ENCODE data around the gene DGCR8. TPM values are rescaled to one million over a fixed set of nuclear protein-coding genes. Genes with fewer than 3 reads are reported as not detected.

DGCR8 gene
- total RNA-seq, 2 donors from 2014 or later, result 8.3 to 12.1 TPM

DNA sequence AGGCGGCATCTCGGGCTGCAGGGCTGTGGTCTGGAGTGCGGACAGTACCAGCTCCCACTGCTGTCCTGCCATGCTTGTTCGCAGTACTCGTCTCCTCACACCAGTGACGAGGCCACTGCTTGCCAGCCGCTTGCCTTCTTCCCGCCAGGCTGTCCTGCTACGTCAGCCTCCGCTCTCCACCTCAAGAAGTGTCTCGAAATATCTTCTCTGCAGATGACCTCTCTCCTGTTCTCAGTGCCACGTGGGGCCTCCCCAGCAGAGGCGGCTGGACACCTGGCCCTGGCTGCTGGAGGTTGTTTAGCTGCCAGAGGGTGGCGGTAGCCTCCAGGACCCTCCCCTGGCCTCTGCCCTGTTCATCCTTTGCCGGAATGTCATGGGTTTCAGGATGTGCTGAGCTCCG is 73.9 kb downstream of the DGCR8 start:
- DNase-seq (ENCODE audit: low spot score), result no peak
- Histone ChIP-seq H3K36me3 (no peaks in the 10 kb centered on the region), H3K27me3 (no peaks in the 10 kb centered on the region), H3K4me3 (no peak overlapping the region), H3K4me1 (no peaks in the 10 kb centered on the region), H3K27ac (no peak overlapping the region), H3K9me3 (no peaks in the 10 kb centered on the region)
- TF ChIP-seq, protein P1, sequence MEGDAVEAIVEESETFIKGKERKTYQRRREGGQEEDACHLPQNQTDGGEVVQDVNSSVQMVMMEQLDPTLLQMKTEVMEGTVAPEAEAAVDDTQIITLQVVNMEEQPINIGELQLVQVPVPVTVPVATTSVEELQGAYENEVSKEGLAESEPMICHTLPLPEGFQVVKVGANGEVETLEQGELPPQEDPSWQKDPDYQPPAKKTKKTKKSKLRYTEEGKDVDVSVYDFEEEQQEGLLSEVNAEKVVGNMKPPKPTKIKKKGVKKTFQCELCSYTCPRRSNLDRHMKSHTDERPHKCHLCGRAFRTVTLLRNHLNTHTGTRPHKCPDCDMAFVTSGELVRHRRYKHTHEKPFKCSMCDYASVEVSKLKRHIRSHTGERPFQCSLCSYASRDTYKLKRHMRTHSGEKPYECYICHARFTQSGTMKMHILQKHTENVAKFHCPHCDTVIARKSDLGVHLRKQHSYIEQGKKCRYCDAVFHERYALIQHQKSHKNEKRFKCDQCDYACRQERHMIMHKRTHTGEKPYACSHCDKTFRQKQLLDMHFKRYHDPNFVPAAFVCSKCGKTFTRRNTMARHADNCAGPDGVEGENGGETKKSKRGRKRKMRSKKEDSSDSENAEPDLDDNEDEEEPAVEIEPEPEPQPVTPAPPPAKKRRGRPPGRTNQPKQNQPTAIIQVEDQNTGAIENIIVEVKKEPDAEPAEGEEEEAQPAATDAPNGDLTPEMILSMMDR (IDR thresholded peaks at IDR 0.05), result no peak

DNA sequence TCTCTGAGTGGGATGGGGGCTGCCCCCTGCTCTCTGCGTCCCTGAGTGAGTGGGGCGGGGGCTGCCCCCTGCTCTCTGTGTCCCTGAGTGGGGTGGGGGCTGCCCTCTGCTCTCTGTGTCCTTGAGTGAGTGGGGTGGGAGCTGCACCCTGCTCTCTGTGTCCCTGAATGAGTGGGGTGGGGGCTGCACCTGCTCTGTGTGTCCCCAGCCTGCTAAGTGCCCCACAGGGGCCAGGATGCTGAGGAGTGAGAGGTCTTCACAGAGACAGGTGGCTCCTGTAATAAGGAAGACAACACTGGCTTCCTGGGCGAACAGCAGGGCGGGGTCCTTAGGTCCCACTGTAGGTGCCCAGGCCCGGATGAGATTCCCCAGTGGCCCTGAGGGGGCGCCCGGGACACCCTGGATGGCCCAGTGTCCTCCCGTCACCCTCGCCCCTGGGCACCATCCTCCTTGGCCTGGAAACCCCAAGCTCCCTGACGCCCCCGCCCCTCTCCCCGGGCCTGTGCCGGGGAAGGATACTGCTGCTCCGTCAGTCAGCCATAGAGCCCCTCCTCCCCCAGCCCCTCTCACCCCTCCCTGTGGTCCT is 74.7 kb downstream of the DGCR8 start:
- Histone ChIP-seq H3K4me3 (peak overlapping the region in 1 of 2 donors; percentile 29), H3K27ac (no peak overlapping the region), H3K9me3 (no peaks in the 10 kb centered on the region), H3K36me3 (no peaks in the 10 kb centered on the region), H3K4me1 (no peaks in the 10 kb centered on the region), H3K27me3 (no peaks in the 10 kb centered on the region)
- no peak for DNase-seq (ENCODE audit: low spot score)
- TF ChIP-seq, protein P1 (IDR thresholded peaks at IDR 0.05), result no peak

DNA sequence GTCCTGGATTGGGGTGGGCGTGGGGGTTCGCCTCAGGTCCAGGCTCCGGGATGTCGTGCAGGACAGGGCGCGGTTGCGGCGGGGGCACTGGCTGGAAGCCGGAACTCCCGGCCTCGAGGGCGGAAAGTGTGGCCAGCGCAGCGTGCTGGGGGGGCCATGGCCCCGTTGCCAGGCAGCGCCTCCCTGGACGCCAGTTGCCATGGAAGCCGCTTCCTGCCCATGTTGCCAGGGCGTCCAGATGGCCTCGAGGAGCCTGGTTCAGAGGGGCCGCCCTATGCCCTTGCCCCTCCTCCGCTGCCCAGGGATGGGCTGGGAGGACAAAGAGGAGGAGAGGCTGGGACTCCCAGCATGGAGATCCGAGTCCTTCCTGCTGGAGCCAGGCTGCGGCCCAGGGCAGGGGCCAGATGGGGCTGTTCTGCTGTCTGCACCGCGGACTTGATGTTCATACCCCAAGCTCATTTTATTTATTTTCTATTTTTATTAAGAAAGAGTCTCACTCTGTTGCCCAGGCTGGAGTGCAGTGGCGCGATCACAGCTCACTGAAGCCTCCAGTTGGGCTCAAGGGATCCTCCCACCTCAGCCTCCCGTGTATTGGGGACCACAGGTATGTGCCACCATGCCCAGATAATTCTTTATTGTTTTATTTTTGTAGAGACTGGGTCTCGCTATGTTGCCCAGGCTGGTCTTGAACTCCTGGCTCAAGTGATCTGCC is 75.4 kb downstream of the DGCR8 start:
- no peaks in the 10 kb centered on the region for H3K27me3 ChIP-seq
- no peaks in the 10 kb centered on the region for H3K4me1 ChIP-seq
- no peak overlapping the region for H3K27ac ChIP-seq
- H3K9me3 ChIP-seq, result no peaks in the 10 kb centered on the region
- H3K36me3 ChIP-seq, result no peaks in the 10 kb centered on the region
- no peak for DNase-seq (ENCODE audit: low spot score)
- TF ChIP-seq, protein P1 (IDR thresholded peaks at IDR 0.05), result no peak
- peak overlapping the region in 1 of 2 donors; percentile 29 for H3K4me3 ChIP-seq

DNA sequence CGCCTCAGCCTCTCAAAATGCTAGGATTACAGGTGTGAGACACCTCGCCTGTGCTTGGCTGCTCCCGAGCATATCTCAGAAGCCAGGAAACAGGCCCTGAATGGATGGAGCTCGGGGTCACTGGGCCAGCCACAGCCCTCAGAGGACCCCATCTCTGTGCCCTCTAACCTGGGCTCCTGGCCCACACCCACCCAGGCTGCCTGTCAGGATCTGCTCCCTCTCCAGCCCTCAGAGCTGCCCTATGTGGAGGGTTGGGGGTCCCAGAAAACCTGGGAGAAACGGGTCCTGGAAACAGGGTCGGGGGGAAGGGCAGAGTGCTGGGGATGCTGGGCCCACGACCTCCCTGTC is 76.0 kb downstream of the DGCR8 start:
- H3K9me3 ChIP-seq, result no peaks in the 10 kb centered on the region
- H3K4me1 ChIP-seq, result no peaks in the 10 kb centered on the region
- no peak overlapping the region for H3K27ac ChIP-seq
- TF ChIP-seq, protein P1 (IDR thresholded peaks at IDR 0.05), result no peak
- no peak for DNase-seq (ENCODE audit: low spot score)
- no peaks in the 10 kb centered on the region for H3K27me3 ChIP-seq
- no peaks in the 10 kb centered on the region for H3K36me3 ChIP-seq
- H3K4me3 ChIP-seq, result no peak overlapping the region

DNA sequence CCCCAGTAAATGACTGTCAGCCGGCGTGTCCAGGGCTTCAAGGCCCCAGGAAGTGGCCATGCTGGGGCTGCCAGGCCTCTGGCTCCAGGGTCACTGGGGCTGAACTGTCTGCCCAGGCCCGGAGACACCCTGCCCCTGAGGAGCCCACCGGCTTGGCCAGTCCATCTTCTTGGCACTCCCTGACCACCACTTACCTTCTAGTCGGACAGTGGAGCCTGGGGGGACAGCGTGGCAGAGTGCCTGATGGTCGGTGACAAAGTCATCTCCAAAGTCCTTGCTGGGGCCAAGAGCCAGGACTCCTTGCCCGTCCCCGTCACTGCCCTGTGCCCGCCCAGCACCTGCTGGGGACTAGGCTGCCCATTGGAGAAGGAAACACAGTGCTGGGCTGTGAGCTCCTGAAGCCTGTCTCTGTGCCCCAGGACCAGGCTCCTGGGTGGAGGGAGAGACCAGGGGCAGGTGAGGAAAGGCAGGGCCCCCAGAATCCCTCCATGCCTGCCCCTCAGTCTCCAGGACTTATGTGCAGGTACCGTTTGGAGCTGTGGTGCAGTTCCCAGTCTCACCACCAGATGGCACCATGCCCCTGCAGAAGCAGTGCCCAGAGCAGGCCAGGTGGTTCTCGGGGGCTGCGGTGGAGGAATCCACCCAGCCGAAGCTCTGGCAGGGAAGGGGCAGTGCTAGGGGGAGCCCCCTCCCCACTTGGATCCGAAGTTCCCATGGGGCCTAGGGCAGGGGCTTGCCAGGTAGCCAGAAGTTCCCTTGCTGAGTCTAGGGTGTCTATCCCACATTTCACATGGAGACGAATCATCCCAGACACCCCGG is 76.8 kb downstream of the DGCR8 start:
- TF ChIP-seq, protein P1 (IDR thresholded peaks at IDR 0.05), result peak; percentile 98 to 99
- Histone ChIP-seq H3K36me3 (no peaks in the 10 kb centered on the region), H3K4me3 (no peak overlapping the region), H3K4me1 (no peaks in the 10 kb centered on the region), H3K9me3 (no peaks in the 10 kb centered on the region), H3K27me3 (no peaks in the 10 kb centered on the region), H3K27ac (no peak overlapping the region)
- DNase-seq (ENCODE audit: low spot score), result peak; percentile 90

All from right atrium auricular region (tissue), 2 donors.